H9 (cell line): ENCODE measurements around the gene ZNF280A. TPM values are rescaled to one million over a fixed set of nuclear protein-coding genes. Genes with fewer than 3 reads are reported as not detected.

Experiments used
- DNase-seq: peaks from one replicate; pipeline ENCODE4 v3.0.0-alpha.2; 2017
- H2AFZ ChIP-seq: one replicate; pipeline ENCODE4 v1.6.1; 2013; ENCODE audit warnings: mild to moderate bottlenecking, low read length, control low read depth, moderate library complexity
- H2AK5ac ChIP-seq: 2 replicates; pipeline ENCODE4 v1.6.1; 2013; ENCODE audit warnings: low read length, control low read depth, mixed read lengths; ENCODE audit not compliant: insufficient read length
- H2BK120ac ChIP-seq: one replicate; pipeline ENCODE4 v1.6.1; 2013; ENCODE audit warnings: low read depth, mild to moderate bottlenecking, low read length, control low read depth, inconsistent platforms; ENCODE audit not compliant: poor library complexity, severe bottlenecking
- H2BK12ac ChIP-seq: 2 replicates; pipeline ENCODE4 v1.6.1; 2013; ENCODE audit warnings: low read length, control low read depth, mixed read lengths, low read depth; ENCODE audit not compliant: insufficient read length
- H2BK15ac ChIP-seq: 2 replicates; pipeline ENCODE4 v1.6.1; 2013; ENCODE audit warnings: low read depth, low read length, control low read depth
- H2BK20ac ChIP-seq: one replicate; pipeline ENCODE4 v1.6.1; 2013; ENCODE audit warnings: low read depth, mild to moderate bottlenecking, low read length, control low read depth, inconsistent platforms; ENCODE audit not compliant: poor library complexity, severe bottlenecking
- H2BK5ac ChIP-seq: 2 replicates; pipeline ENCODE4 v1.6.1; 2013; ENCODE audit warnings: low read length, control low read depth, mixed read lengths; ENCODE audit not compliant: insufficient read length
- H3K14ac ChIP-seq: 2 replicates; pipeline ENCODE4 v1.6.1; 2013; ENCODE audit warnings: low read length, control low read depth; ENCODE audit not compliant: insufficient read depth
- H3K18ac ChIP-seq: 2 replicates; pipeline ENCODE4 v1.6.1; 2013; ENCODE audit warnings: low read depth, mild to moderate bottlenecking, mixed read lengths, low read length, control low read depth; ENCODE audit not compliant: insufficient read length
- H3K23ac ChIP-seq: 2 replicates; pipeline ENCODE4 v1.6.1; 2013; ENCODE audit warnings: low read length, control low read depth, mixed read lengths, low read depth; ENCODE audit not compliant: insufficient read length
- H3K23me2 ChIP-seq: 2 replicates; pipeline ENCODE4 v1.6.1; 2013; ENCODE audit warnings: low read depth, mild to moderate bottlenecking, mixed read lengths, low read length, control low read depth; ENCODE audit not compliant: insufficient read length, poor library complexity, severe bottlenecking
- H3K27ac ChIP-seq: 2 replicates; pipeline ENCODE4 v1.5.1; 2013; ENCODE audit warnings: low read length, control low read depth, mixed read lengths, low read depth; ENCODE audit not compliant: insufficient read length
- H3K27me3 ChIP-seq: 2 replicates; pipeline ENCODE4 v1.6.1; 2013; ENCODE audit warnings: low read length, control low read depth, inconsistent platforms; ENCODE audit not compliant: insufficient read depth
- H3K4ac ChIP-seq: 2 replicates; pipeline ENCODE4 v1.6.1; 2013; ENCODE audit warnings: low read depth, mild to moderate bottlenecking, control low read depth, inconsistent platforms, low read length, moderate library complexity
- H3K4me1 ChIP-seq: 2 replicates; pipeline ENCODE4 v1.6.1; 2013; ENCODE audit warnings: low read length, control low read depth, inconsistent platforms; ENCODE audit not compliant: insufficient read depth
- H3K4me2 ChIP-seq: 2 replicates; pipeline ENCODE4 v1.6.1; 2013; ENCODE audit warnings: low read length, control low read depth, mixed read lengths; ENCODE audit not compliant: insufficient read length, insufficient read depth
- H3K56ac ChIP-seq: 2 replicates; pipeline ENCODE4 v1.6.1; 2013; ENCODE audit warnings: low read depth, mild to moderate bottlenecking, mixed read lengths, low read length, control low read depth; ENCODE audit not compliant: insufficient read length
- H3K79me1 ChIP-seq: 2 replicates; pipeline ENCODE4 v1.6.1; 2013; ENCODE audit warnings: low read depth, mild to moderate bottlenecking, moderate library complexity, low read length, control low read depth, inconsistent platforms; ENCODE audit not compliant: insufficient read depth, poor library complexity, severe bottlenecking
- H3K79me2 ChIP-seq: 2 replicates; pipeline ENCODE4 v1.6.1; 2013; ENCODE audit warnings: low read length, control low read depth, inconsistent platforms; ENCODE audit not compliant: insufficient read depth
- H3K9ac ChIP-seq: 2 replicates; pipeline ENCODE4 v1.6.1; 2013; ENCODE audit warnings: low read length, control low read depth, mixed read lengths; ENCODE audit not compliant: insufficient read length; ENCODE audit errors: extremely low read depth
- H3K9me3 ChIP-seq: one replicate; pipeline ENCODE4 v1.6.1; 2013; ENCODE audit warnings: low read depth, low read length, inconsistent platforms; ENCODE audit not compliant: control insufficient read depth
- H3T11ph ChIP-seq: one replicate; pipeline ENCODE4 v1.6.1; 2013; ENCODE audit warnings: mild to moderate bottlenecking, low read length, control low read depth, inconsistent platforms
- H4K20me1 ChIP-seq: one replicate; pipeline ENCODE4 v1.6.1; 2013; ENCODE audit not compliant: control insufficient read depth, insufficient read length, insufficient read depth
- H4K5ac ChIP-seq: 2 replicates; pipeline ENCODE4 v1.6.1; 2013; ENCODE audit warnings: low read depth, mild to moderate bottlenecking, mixed read lengths, low read length, control low read depth; ENCODE audit not compliant: insufficient read length
- H4K8ac ChIP-seq: replicated peaks from 2 replicates; pipeline ENCODE4 v1.6.1; 2013; ENCODE audit warnings: low read length, control low read depth, mixed read lengths, low read depth; ENCODE audit not compliant: insufficient read length
- H4K91ac ChIP-seq: 2 replicates; pipeline ENCODE4 v1.6.1; 2013; ENCODE audit warnings: low read depth, mild to moderate bottlenecking, moderate library complexity, mixed read lengths, low read length, control low read depth; ENCODE audit not compliant: insufficient read length
- H3K27ac Mint-ChIP-seq, 3 experiments: 2 replicates in 2 of 3; 3 replicates in 1 of 3; pipeline ENCODE4 v1.8.0; 2020 to 2021; ENCODE audit warnings: mixed read lengths in 3 of 3, mild to moderate bottlenecking in 1 of 3, moderate library complexity in 1 of 3
- H3K27me3 Mint-ChIP-seq: 2 replicates; pipeline ENCODE4 v1.8.0; 2021; ENCODE audit warnings: low read depth, mild to moderate bottlenecking, moderate library complexity, mixed read lengths
- H3K36me3 Mint-ChIP-seq, 3 experiments: 2 replicates in 2 of 3; 3 replicates in 1 of 3; pipeline ENCODE4 v1.8.0; 2020 to 2021; ENCODE audit warnings: low read depth in 3 of 3, mixed read lengths in 3 of 3; ENCODE audit not compliant: insufficient read depth in 1 of 3
- H3K4me1 Mint-ChIP-seq, 2 experiments: 2 replicates each; pipeline ENCODE4 v1.8.0; 2020; ENCODE audit warnings: mixed read lengths in 2 of 2
- H3K4me3 Mint-ChIP-seq, 2 experiments: 2 replicates in 1 of 2; 3 replicates in 1 of 2; pipeline ENCODE4 v1.8.0; 2020 to 2021; ENCODE audit warnings: mild to moderate bottlenecking in 2 of 2, mixed read lengths in 2 of 2, moderate library complexity in 1 of 2
- H3K9me3 Mint-ChIP-seq, 2 experiments: 2 replicates in 1 of 2; 3 replicates in 1 of 2; pipeline ENCODE4 v1.8.0; 2020; ENCODE audit warnings: mild to moderate bottlenecking in 2 of 2, mixed read lengths in 2 of 2, moderate library complexity in 1 of 2
- WGBS: extraction: QIAGEN DNeasy Blood & Tissue Kit; methylation state at CpG from one replicate; pipeline ENCODE4 v1.1.7; 2013; ENCODE audit warnings: missing lambda C conversion rate, low lambda C conversion rate, mixed read lengths; ENCODE audit not compliant: insufficient read length; ENCODE audit errors: extremely low coverage; 5-methylcytosine and 5-hydroxymethylcytosine counted together
- total RNA-seq: library from RNA; stranded (reverse); gene quantifications from 2 replicates; pipeline ENCODE4 v1.2.1, GENCODE V29; 2021
- TF ChIP-seq, protein P1 (sequence below): fragments of 200-600 bp; sonication (generic); conservative IDR thresholded peaks from 3 replicates; pipeline ENCODE4 v1.8.0; 2021; ENCODE audit warnings: antibody characterized with exemption, mild to moderate bottlenecking

ZNF280A gene
- total RNA-seq, 1 experiment from 2014 or later, result 0.13 TPM

DNA sequence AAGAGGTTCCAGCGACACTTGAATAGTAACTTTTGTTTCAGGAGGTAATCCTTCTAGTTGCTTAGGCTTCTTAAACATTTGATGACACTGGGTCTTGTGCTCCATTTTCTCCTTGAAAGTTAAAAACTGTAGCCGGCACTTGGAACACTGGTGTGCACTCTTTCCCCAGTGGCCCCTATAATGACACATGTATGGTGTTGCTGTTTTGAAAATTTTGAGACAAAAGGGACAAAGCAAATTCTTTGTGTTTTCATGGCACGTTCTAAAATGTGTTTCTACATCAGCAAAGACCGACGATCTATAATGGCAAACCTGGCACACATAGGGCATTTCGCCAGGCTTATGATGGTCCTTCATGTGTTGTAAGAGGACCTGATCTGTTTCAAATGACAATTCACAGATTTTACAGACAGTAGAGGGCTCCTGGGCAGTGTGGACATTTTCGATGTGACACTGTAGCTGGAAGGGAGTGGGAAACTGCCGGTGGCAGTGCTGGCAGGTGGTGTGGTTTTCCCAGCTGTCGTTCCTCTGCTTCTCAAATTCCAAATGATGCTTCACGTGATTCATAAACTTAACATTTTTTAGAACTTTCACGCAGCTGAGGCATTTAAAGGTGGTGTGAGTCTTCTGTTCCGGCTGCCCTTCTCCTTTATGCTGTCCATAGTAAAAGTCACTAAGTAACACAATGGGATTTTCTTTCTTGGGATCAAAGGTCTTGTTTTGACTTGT, 32.0 kb downstream of the ZNF280A start:
- Histone ChIP-seq H2AFZ (no peak overlapping the region), H3K14ac (no peak overlapping the region), H4K20me1 (no peaks in the 10 kb centered on the region), H3K9me3 (no peaks in the 10 kb centered on the region), H3K23me2 (no peaks in the 10 kb centered on the region), H3K4me2 (no peak overlapping the region), H2AK5ac (no peak overlapping the region), H4K8ac (no peak overlapping the region), H3K79me2 (no peaks in the 10 kb centered on the region), H3K79me1 (no peaks in the 10 kb centered on the region), H4K91ac (no peak overlapping the region), H3K56ac (no peak overlapping the region), H2BK12ac (no peak overlapping the region), H3K23ac (no peak overlapping the region), H3K4ac (no peak overlapping the region), H2BK20ac (no peak overlapping the region), H2BK15ac (no peak overlapping the region), H3K27ac (no peak overlapping the region), H2BK5ac (no peak overlapping the region), H3K4me1 (no peaks in the 10 kb centered on the region), H3K9ac (no peak overlapping the region), H3K18ac (no peak overlapping the region), H4K5ac (no peak overlapping the region), H2BK120ac (no peak overlapping the region), H3T11ph (no peak overlapping the region), H3K27me3 (no peaks in the 10 kb centered on the region)
- peaks cover 2 to 3% of the 10 kb centered on the region in 2 experiments; a peak in 2 of 4 replicates for H3K4me1 Mint-ChIP-seq
- peaks cover 49% of the 10 kb centered on the region for H3K27me3 Mint-ChIP-seq
- WGBS, result no CpG with 5 or more reads among the region's 12 CpGs
- TF ChIP-seq, protein P1, sequence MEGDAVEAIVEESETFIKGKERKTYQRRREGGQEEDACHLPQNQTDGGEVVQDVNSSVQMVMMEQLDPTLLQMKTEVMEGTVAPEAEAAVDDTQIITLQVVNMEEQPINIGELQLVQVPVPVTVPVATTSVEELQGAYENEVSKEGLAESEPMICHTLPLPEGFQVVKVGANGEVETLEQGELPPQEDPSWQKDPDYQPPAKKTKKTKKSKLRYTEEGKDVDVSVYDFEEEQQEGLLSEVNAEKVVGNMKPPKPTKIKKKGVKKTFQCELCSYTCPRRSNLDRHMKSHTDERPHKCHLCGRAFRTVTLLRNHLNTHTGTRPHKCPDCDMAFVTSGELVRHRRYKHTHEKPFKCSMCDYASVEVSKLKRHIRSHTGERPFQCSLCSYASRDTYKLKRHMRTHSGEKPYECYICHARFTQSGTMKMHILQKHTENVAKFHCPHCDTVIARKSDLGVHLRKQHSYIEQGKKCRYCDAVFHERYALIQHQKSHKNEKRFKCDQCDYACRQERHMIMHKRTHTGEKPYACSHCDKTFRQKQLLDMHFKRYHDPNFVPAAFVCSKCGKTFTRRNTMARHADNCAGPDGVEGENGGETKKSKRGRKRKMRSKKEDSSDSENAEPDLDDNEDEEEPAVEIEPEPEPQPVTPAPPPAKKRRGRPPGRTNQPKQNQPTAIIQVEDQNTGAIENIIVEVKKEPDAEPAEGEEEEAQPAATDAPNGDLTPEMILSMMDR, result no peak
- H3K9me3 Mint-ChIP-seq, result no peaks in the 10 kb centered on the region
- H3K4me3 Mint-ChIP-seq, result no peak overlapping the region
- H3K27ac Mint-ChIP-seq, result no peak overlapping the region
- no peak for DNase-seq
- H3K36me3 Mint-ChIP-seq, result peaks cover 30 to 50% (median 45%) of the 10 kb centered on the region in 3 experiments; a peak in 6 of 7 replicates
